HepG2 (cell line): ENCODE measurements around the gene NCAM2. TPM values are rescaled to one million over a fixed set of nuclear protein-coding genes. Genes with fewer than 3 reads are reported as not detected.

ENCODE experiments used
- ATAC-seq: fragments of 200-7000 bp; cut with Tn5 transposase; 3 replicates; pipeline ENCODE4 v1.9.1; 2020; ENCODE audit warnings: mild to moderate bottlenecking, moderate library complexity
- BruUV-seq: library from RNA; stranded (reverse); fragments of 400-500 nt; replicated peaks from 2 replicates; lab custom pipeline; 2021; lab: Mats Ljungman, UMichigan
- CTCF ChIA-PET: fragments of 300-600 bp; formaldehyde crosslinking; extraction: SDS; loops from one replicate; lab custom pipeline; 2021; ENCODE audit warnings: low total read pairs, inconsistent platforms, low intra/inter-chr PET ratio; lab: Yijun Ruan, JAX
- POLR2A ChIA-PET: fragments of 350-600 bp; sonication (Branson Sonifier 250); formaldehyde crosslinking; loops from one replicate; lab custom pipeline; 2020; ENCODE audit warnings: antibody characterized with exemption, inconsistent platforms; lab: Yijun Ruan, JAX
- DNase-seq: peaks from one replicate; pipeline ENCODE4 v3.0.0-alpha.2; 2015; ENCODE audit warnings: low spot score
- FAIRE-seq: peaks from 3 replicates; lab custom pipeline; 2011; peaks lifted over from hg19 to GRCh38; lab: Jason Lieb, UNC
- H2AFZ ChIP-seq: one replicate; pipeline ENCODE4 v1.6.1; 2011; ENCODE audit warnings: low read length, inconsistent platforms
- H3K27ac ChIP-seq: fragments of 300-600 bp; 3 replicates; pipeline ENCODE4 v1.8.0; 2011; ENCODE audit warnings: mixed run types, mild to moderate bottlenecking, mixed read lengths, low read length, inconsistent platforms; ENCODE audit not compliant: insufficient read depth; ENCODE audit errors: extremely low read length
- H3K27me3 ChIP-seq, 2 experiments: fragments of 200-600 bp in 1 of 2; 2 replicates in 1 of 2; 3 replicates in 1 of 2; pipeline versions ENCODE4 v1.6.0 to v1.8.0; 2011; ENCODE audit warnings: low read length in 2 of 2, mild to moderate bottlenecking in 2 of 2, moderate library complexity in 2 of 2, inconsistent platforms in 1 of 2; ENCODE audit not compliant: insufficient read depth in 2 of 2, control insufficient read depth in 1 of 2
- H3K36me3 ChIP-seq, 2 experiments: fragments of 200-600 bp in 1 of 2; replicated peaks in 1 of 2; 2 replicates in 1 of 2; 3 replicates in 1 of 2; pipeline versions ENCODE4 v1.5.1 to v1.8.0; 2011; ENCODE audit warnings: low read length in 2 of 2, inconsistent platforms in 1 of 2; ENCODE audit not compliant: insufficient read depth in 2 of 2, control insufficient read depth in 1 of 2
- H3K4me1 ChIP-seq: 2 replicates; pipeline ENCODE4 v1.5.1; 2012; ENCODE audit warnings: low read length, inconsistent platforms; ENCODE audit not compliant: insufficient read depth
- H3K4me2 ChIP-seq: 2 replicates; pipeline ENCODE4 v1.6.0; 2011; ENCODE audit warnings: low read depth, low read length, inconsistent platforms
- H3K4me3 ChIP-seq, 3 experiments: fragments of 200-600 bp in 1 of 3; sonication (generic), shearing (Covaris generic) in 1 of 3; replicated peaks in 1 of 3; 2 replicates each; pipeline ENCODE4 v1.5.1; 2011 to 2016; ENCODE audit warnings: low read length in 3 of 3, inconsistent platforms in 2 of 3, low read depth in 2 of 3, mild to moderate bottlenecking in 2 of 3, control low read depth in 1 of 3, mixed read lengths in 1 of 3; ENCODE audit not compliant: insufficient read depth in 1 of 3
- H3K79me2 ChIP-seq: one replicate; pipeline ENCODE4 v1.6.1; 2011; ENCODE audit warnings: low read length, inconsistent platforms; ENCODE audit not compliant: insufficient read depth
- H3K9ac ChIP-seq: 2 replicates; pipeline ENCODE4 v1.6.0; 2011; ENCODE audit warnings: mild to moderate bottlenecking, low read depth, low read length, inconsistent platforms; ENCODE audit not compliant: insufficient read depth
- H3K9me3 ChIP-seq: 2 replicates; pipeline ENCODE4 v1.5.1; 2012; ENCODE audit warnings: mild to moderate bottlenecking, low read length
- H4K20me1 ChIP-seq: 2 replicates; pipeline ENCODE4 v1.6.0; 2011; ENCODE audit warnings: inconsistent platforms, mild to moderate bottlenecking, low read length, moderate library complexity; ENCODE audit not compliant: insufficient read depth
- GFI1 ChIP-seq: sonication (generic); formaldehyde crosslinking; IDR thresholded peaks from 2 replicates; pipeline ENCODE4 v1.5.0; 2020; ENCODE audit warnings: missing genetic modification reagents, mild to moderate bottlenecking, borderline replicate concordance
- HOXA9 ChIP-seq: sonication (generic); formaldehyde crosslinking; IDR thresholded peaks from 2 replicates; pipeline ENCODE4 v1.8.1; 2022; ENCODE audit warnings: missing genetic modification reagents, mild to moderate bottlenecking, moderate library complexity, borderline replicate concordance
- JARID2 ChIP-seq: sonication (generic); formaldehyde crosslinking; IDR thresholded peaks from 2 replicates; pipeline ENCODE4 v1.8.1; 2023; ENCODE audit warnings: missing genetic modification reagents, inconsistent platforms; ENCODE audit not compliant: insufficient replicate concordance
- KMT2A ChIP-seq: sonication (generic); formaldehyde crosslinking; IDR thresholded peaks from 2 replicates; pipeline ENCODE4 v1.4.0; 2020; ENCODE audit warnings: missing genetic modification reagents
- REPIN1 ChIP-seq: sonication (generic); formaldehyde crosslinking; IDR thresholded peaks from 2 replicates; pipeline ENCODE4 v1.8.0; 2022; ENCODE audit warnings: missing genetic modification reagents, low read depth, mild to moderate bottlenecking, borderline replicate concordance
- SATB2 ChIP-seq: sonication (generic); formaldehyde crosslinking; IDR thresholded peaks from 2 replicates; pipeline ENCODE4 v1.5.0; 2020; ENCODE audit warnings: missing genetic modification reagents
- ZBTB7A ChIP-seq: sonication (generic); formaldehyde crosslinking; IDR thresholded peaks from 2 replicates; pipeline ENCODE4 v1.8.0; 2022; ENCODE audit warnings: mild to moderate bottlenecking, missing genetic modification reagents
- ZKSCAN8 ChIP-seq: IDR thresholded peaks from 2 replicates; pipeline ENCODE4 v1.6.1; 2016; ENCODE audit warnings: borderline replicate concordance, missing genetic modification reagents, missing compliant biosample characterization
- ZNF160 ChIP-seq: sonication (generic); formaldehyde crosslinking; IDR thresholded peaks from 2 replicates; pipeline ENCODE4 v1.8.0; 2022; ENCODE audit warnings: mild to moderate bottlenecking, inconsistent platforms, missing genetic modification reagents
- ZNF180 ChIP-seq: sonication (generic); formaldehyde crosslinking; IDR thresholded peaks from 2 replicates; pipeline ENCODE4 v1.4.0; 2020; ENCODE audit warnings: low read depth, missing genetic modification reagents, borderline replicate concordance
- ZNF20 ChIP-seq: sonication (generic); formaldehyde crosslinking; IDR thresholded peaks from 2 replicates; pipeline ENCODE4 v1.4.0; 2020; ENCODE audit warnings: mild to moderate bottlenecking, moderate library complexity, missing genetic modification reagents
- ZNF550 ChIP-seq: sonication (generic); formaldehyde crosslinking; IDR thresholded peaks from 2 replicates; pipeline ENCODE4 v1.4.0; 2020; ENCODE audit warnings: mild to moderate bottlenecking, missing genetic modification reagents, borderline replicate concordance
- ZNF720 ChIP-seq: sonication (generic); formaldehyde crosslinking; IDR thresholded peaks from 2 replicates; pipeline ENCODE4 v1.4.0; 2020; ENCODE audit warnings: missing genetic modification reagents
- WGBS: methylation state at CpG from one replicate; pipeline ENCODE4 v1.1.6; 2017; ENCODE audit warnings: low lambda C conversion rate; 5-methylcytosine and 5-hydroxymethylcytosine counted together
- in situ Hi-C: cut with HindIII; loops from 2 replicates; pipeline ENCODE4 v1.10.0; 2017; ENCODE audit warnings: low pct_unique_long_range_greater_than_20kb; ENCODE audit not compliant: extremely low pct_ligation_motif_present
- intact Hi-C: fragments of 100-400 bp; cut with micrococcal nuclease; formaldehyde crosslinking; loops from one replicate; pipeline ENCODE4 v1.10.0; 2022; ENCODE audit not compliant: unreplicated experiment
- polyA plus RNA-seq, 8 experiments: library from polyadenylated mRNA; depleted of rRNA in 3 of 8; stranded (reverse) in 7 of 8; unstranded in 1 of 8; fragments of >200 nt; fragmentation: Illumina TruSeq in 4 of 8; extraction: Trizol in 4 of 8; gene quantifications; 2 replicates each; pipeline versions ENCODE4 v1.2.1 to v1.2.3, GENCODE V29; 2011 to 2016; ENCODE audit warnings: low read depth in 4 of 8, missing spikeins in 1 of 8, mixed read lengths in 1 of 8; ENCODE audit not compliant: insufficient read depth in 1 of 8
- total RNA-seq, 5 experiments: library from RNA; depleted of rRNA; stranded (reverse); fragments of >200 nt; fragmentation: Illumina TruSeq; extraction: Trizol; gene quantifications; 2 replicates each; pipeline ENCODE4 v1.2.3, GENCODE V29; 2016; ENCODE audit warnings: low read depth in 1 of 5
- TF ChIP-seq, protein P1 (sequence below): sonication (generic); formaldehyde crosslinking; IDR thresholded peaks from 2 replicates; pipeline ENCODE4 v1.4.0; 2020; ENCODE audit warnings: mild to moderate bottlenecking, missing genetic modification reagents
- TF ChIP-seq, protein P2 (sequence below): conservative IDR thresholded peaks from 2 replicates; pipeline ENCODE4 v1.6.1; 2018; ENCODE audit warnings: missing genetic modification reagents
- TF ChIP-seq, protein P3 (sequence below): IDR thresholded peaks from 2 replicates; pipeline ENCODE4 v1.6.1; 2016; ENCODE audit warnings: mild to moderate bottlenecking, missing biosample characterization, missing genetic modification reagents
- TF ChIP-seq, protein P4 (sequence below): sonication (generic); formaldehyde crosslinking; IDR thresholded peaks from 2 replicates; pipeline ENCODE4 v1.5.0; 2020; ENCODE audit warnings: mild to moderate bottlenecking, missing genetic modification reagents

The NCAM2 gene
- total and polyA plus RNA-seq, 2 of the 13 experiments (the other 11 are each of a cell fraction or from before 2014, with no cell fraction given): not detected

DNA sequence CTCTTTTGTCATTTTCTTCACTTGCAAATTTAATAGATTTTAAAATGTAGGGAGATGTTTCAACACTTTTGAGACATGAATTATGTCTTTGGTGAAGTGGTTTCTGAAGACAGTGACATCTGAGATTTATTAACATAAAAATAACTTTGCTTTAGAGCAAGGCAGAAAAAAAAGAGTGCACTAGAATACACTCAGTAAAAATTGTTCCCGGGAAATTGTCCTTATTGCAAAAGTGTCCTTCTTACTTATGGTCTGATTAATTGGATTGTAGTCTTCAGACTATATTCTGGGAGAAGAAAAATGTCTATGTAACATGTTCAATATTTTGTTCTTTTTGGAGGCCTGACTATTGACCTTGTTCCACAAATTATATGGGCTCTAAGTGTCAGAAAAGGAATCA lies 468.5 kb downstream of the NCAM2 start:
- peaks cover 80% of the 10 kb centered on the region for H3K9me3 ChIP-seq
- TF ChIP-seq, protein P1, sequence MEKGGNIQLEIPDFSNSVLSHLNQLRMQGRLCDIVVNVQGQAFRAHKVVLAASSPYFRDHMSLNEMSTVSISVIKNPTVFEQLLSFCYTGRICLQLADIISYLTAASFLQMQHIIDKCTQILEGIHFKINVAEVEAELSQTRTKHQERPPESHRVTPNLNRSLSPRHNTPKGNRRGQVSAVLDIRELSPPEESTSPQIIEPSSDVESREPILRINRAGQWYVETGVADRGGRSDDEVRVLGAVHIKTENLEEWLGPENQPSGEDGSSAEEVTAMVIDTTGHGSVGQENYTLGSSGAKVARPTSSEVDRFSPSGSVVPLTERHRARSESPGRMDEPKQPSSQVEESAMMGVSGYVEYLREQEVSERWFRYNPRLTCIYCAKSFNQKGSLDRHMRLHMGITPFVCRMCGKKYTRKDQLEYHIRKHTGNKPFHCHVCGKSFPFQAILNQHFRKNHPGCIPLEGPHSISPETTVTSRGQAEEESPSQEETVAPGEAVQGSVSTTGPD (CRISPR knock-in tag): no peak
- no peak for TF ChIP-seq JARID2 (CRISPR knock-in tag)
- no peak for TF ChIP-seq REPIN1 (CRISPR knock-in tag)
- TF ChIP-seq, protein P2, sequence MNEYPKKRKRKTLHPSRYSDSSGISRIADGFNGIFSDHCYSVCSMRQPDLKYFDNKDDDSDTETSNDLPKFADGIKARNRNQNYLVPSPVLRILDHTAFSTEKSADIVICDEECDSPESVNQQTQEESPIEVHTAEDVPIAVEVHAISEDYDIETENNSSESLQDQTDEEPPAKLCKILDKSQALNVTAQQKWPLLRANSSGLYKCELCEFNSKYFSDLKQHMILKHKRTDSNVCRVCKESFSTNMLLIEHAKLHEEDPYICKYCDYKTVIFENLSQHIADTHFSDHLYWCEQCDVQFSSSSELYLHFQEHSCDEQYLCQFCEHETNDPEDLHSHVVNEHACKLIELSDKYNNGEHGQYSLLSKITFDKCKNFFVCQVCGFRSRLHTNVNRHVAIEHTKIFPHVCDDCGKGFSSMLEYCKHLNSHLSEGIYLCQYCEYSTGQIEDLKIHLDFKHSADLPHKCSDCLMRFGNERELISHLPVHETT (CRISPR knock-in tag): no peak
- TF ChIP-seq KMT2A (CRISPR knock-in tag): no peak
- TF ChIP-seq ZBTB7A (CRISPR knock-in tag): no peak
- TF ChIP-seq GFI1 (CRISPR knock-in tag): no peak
- no peak for TF ChIP-seq ZNF180 (CRISPR knock-in tag)
- TF ChIP-seq, protein P3, sequence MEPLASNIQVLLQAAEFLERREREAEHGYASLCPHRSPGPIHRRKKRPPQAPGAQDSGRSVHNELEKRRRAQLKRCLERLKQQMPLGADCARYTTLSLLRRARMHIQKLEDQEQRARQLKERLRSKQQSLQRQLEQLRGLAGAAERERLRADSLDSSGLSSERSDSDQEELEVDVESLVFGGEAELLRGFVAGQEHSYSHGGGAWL (CRISPR knock-in tag): no peak
- no peak for TF ChIP-seq ZKSCAN8 (CRISPR knock-in tag)
- TF ChIP-seq SATB2 (CRISPR knock-in tag): no peak
- TF ChIP-seq ZNF720: no peak
- TF ChIP-seq HOXA9 (CRISPR knock-in tag): no peak
- TF ChIP-seq ZNF20 (CRISPR knock-in tag): no peak
- no peak for TF ChIP-seq ZNF550 (CRISPR knock-in tag)
- TF ChIP-seq, protein P4, sequence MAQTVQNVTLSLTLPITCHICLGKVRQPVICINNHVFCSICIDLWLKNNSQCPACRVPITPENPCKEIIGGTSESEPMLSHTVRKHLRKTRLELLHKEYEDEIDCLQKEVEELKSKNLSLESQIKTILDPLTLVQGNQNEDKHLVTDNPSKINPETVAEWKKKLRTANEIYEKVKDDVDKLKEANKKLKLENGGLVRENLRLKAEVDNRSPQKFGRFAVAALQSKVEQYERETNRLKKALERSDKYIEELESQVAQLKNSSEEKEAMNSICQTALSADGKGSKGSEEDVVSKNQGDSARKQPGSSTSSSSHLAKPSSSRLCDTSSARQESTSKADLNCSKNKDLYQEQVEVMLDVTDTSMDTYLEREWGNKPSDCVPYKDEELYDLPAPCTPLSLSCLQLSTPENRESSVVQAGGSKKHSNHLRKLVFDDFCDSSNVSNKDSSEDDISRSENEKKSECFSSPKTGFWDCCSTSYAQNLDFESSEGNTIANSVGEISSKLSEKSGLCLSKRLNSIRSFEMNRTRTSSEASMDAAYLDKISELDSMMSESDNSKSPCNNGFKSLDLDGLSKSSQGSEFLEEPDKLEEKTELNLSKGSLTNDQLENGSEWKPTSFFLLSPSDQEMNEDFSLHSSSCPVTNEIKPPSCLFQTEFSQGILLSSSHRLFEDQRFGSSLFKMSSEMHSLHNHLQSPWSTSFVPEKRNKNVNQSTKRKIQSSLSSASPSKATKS (CRISPR knock-in tag): no peak
- TF ChIP-seq ZNF160 (CRISPR knock-in tag): no peak
- TF ChIP-seq, all 625 proteins: peak for 0
- intact Hi-C loops (no loop called here), in situ Hi-C loops (no loop called here)
- BruUV-seq: no TSS peak
- ATAC-seq: no peak
- H3K4me2 ChIP-seq: no peak overlapping the region
- H3K9ac ChIP-seq: no peak overlapping the region
- CTCF ChIA-PET: no interaction called here
- no peaks in the 10 kb centered on the region for H3K79me2 ChIP-seq
- H4K20me1 ChIP-seq: no peaks in the 10 kb centered on the region
- H3K36me3 ChIP-seq: no peaks in the 10 kb centered on the region
- DNase-seq: no peak
- WGBS: 3% methylated on average over 1 of the region's 1 CpG
- no peaks in the 10 kb centered on the region for H3K27me3 ChIP-seq
- FAIRE-seq: no peak
- no peak overlapping the region for H2AFZ ChIP-seq
- H3K4me1 ChIP-seq: no peaks in the 10 kb centered on the region
- H3K4me3 ChIP-seq: no peak overlapping the region
- POLR2A ChIA-PET: no interaction called here
- no peak overlapping the region for H3K27ac ChIP-seq
